Stimulated activated naive CD8-positive, alpha-beta T cell treated with anti-CD3 and anti-CD28 coated beads, Interleukin-15, Interleukin-2, amounts not matched to agents 100 U/mL and 50 U/mL, for 24 hours (primary cell): ENCODE results near the gene TARM1.
A peak's percentile ranks its signal among the peaks of the same experiment; 100 is the strongest.

Experiments used
- ATAC-seq: fragments of 150-1000 bp; cut with Tn5 transposase; one replicate; pipeline ENCODE4 v1.10.0; 2021
- DNase-seq: peaks from one replicate; pipeline ENCODE4 v3.0.0; 2021

Gene TARM1

GRCh38 chr19:54030895-54031586, 50.1 kb downstream of the TARM1 start:
- ATAC-seq (no peak), DNase-seq (no peak)

GRCh38 chr19:54029930-54030490, 51.2 kb downstream of the TARM1 start:
- no peak for ATAC-seq
- peak; percentile 66 for DNase-seq

- DNase-seq (no peak), ATAC-seq (no peak)
Observed at GRCh38 chr19:54029301-54029700, 51.9 kb downstream of the TARM1 start.

GRCh38 chr19:54026656-54027055, 54.5 kb downstream of the TARM1 start:
- DNase-seq (no peak), ATAC-seq (no peak)

- ATAC-seq (no peak), DNase-seq (no peak)
Observed at GRCh38 chr19:54024660-54025059, 56.5 kb downstream of the TARM1 start.

- ATAC-seq (no peak), DNase-seq (no peak)
Observed at GRCh38 chr19:54023191-54023590, 58.0 kb downstream of the TARM1 start.

- ATAC-seq (no peak), DNase-seq (no peak)
Observed at GRCh38 chr19:54021932-54022331, 59.2 kb downstream of the TARM1 start.

GRCh38 chr19:54021363-54021762, 59.8 kb downstream of the TARM1 start:
- ATAC-seq (no peak), DNase-seq (no peak)
